Osteocyte (in vitro differentiated cells): ENCODE results near the gene HEPACAM2. TPM values are rescaled to one million over a fixed set of nuclear protein-coding genes. Genes with fewer than 3 reads are reported as not detected.

Source experiments
- DNase-seq: peaks from one replicate; pipeline ENCODE4 v3.0.0; 2021; ENCODE audit warnings: mixed read lengths; ENCODE audit not compliant: unreplicated experiment; ENCODE audit errors: extremely low spot score
- H3K27ac Mint-ChIP-seq: one replicate; pipeline ENCODE4 v1.8.0; 2021; ENCODE audit warnings: mild to moderate bottlenecking, mixed read lengths; ENCODE audit not compliant: unreplicated experiment
- H3K27me3 Mint-ChIP-seq: one replicate; pipeline ENCODE4 v1.8.0; 2021; ENCODE audit warnings: mixed read lengths; ENCODE audit not compliant: unreplicated experiment
- H3K36me3 Mint-ChIP-seq: one replicate; pipeline ENCODE4 v1.8.0; 2021; ENCODE audit warnings: mixed read lengths; ENCODE audit not compliant: unreplicated experiment
- H3K4me1 Mint-ChIP-seq: one replicate; pipeline ENCODE4 v1.8.0; 2021; ENCODE audit warnings: mixed read lengths; ENCODE audit not compliant: unreplicated experiment
- H3K4me3 Mint-ChIP-seq: one replicate; pipeline ENCODE4 v1.8.0; 2021; ENCODE audit warnings: mild to moderate bottlenecking, moderate library complexity, mixed read lengths; ENCODE audit not compliant: unreplicated experiment
- H3K9me3 Mint-ChIP-seq: one replicate; pipeline ENCODE4 v1.8.0; 2021; ENCODE audit warnings: mixed read lengths; ENCODE audit not compliant: unreplicated experiment
- total RNA-seq: library from RNA; stranded (reverse); gene quantifications from 2 replicates; pipeline ENCODE4 v1.2.1, GENCODE V29; 2021
- TF ChIP-seq, protein P1 (sequence below): fragments of 200-600 bp; sonication (generic); IDR thresholded peaks from 2 replicates; pipeline ENCODE4 v1.5.0; 2021; ENCODE audit warnings: antibody characterized with exemption, mild to moderate bottlenecking, moderate library complexity

The HEPACAM2 gene
- total RNA-seq, 1 donor from 2014 or later, result not detected

- TF ChIP-seq, protein P1, sequence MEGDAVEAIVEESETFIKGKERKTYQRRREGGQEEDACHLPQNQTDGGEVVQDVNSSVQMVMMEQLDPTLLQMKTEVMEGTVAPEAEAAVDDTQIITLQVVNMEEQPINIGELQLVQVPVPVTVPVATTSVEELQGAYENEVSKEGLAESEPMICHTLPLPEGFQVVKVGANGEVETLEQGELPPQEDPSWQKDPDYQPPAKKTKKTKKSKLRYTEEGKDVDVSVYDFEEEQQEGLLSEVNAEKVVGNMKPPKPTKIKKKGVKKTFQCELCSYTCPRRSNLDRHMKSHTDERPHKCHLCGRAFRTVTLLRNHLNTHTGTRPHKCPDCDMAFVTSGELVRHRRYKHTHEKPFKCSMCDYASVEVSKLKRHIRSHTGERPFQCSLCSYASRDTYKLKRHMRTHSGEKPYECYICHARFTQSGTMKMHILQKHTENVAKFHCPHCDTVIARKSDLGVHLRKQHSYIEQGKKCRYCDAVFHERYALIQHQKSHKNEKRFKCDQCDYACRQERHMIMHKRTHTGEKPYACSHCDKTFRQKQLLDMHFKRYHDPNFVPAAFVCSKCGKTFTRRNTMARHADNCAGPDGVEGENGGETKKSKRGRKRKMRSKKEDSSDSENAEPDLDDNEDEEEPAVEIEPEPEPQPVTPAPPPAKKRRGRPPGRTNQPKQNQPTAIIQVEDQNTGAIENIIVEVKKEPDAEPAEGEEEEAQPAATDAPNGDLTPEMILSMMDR, result no peak
- Mint-ChIP-seq H3K4me1 (peaks cover 9% of the 10 kb centered on the region), H3K27ac (no peak overlapping the region), H3K27me3 (peaks cover 2% of the 10 kb centered on the region), H3K4me3 (no peak overlapping the region), H3K9me3 (no peaks in the 10 kb centered on the region), H3K36me3 (no peaks in the 10 kb centered on the region)
- no peak for DNase-seq
These were observed 9.3 kb upstream of the HEPACAM2 start for GRCh38 chr7:93235541-93235940.

DNA sequence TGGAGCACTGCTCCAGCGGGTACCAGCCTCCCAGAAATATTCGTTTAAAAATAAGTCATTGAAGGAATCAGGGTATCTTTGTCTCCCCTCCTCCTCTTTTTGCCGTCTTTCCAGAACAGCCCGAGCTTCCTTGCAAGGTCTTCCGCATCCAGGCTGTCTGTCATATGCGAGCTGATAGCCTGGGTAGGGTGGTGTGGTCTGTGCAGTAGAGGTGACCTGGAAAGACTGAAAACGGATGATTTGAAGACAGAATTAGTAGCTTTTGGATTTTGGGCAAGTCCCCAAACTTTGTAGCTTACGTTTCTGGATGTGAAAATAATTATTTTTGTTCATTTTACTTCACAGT, 6.4 kb upstream of the HEPACAM2 start:
- no peak for DNase-seq
- peak overlapping the region; percentile 97 for H3K4me3 Mint-ChIP-seq
- peaks cover 9% of the 10 kb centered on the region for H3K4me1 Mint-ChIP-seq
- TF ChIP-seq, protein P1, result no peak
- peak overlapping the region; percentile 87 for H3K27ac Mint-ChIP-seq
- H3K36me3 Mint-ChIP-seq, result no peaks in the 10 kb centered on the region
- no peaks in the 10 kb centered on the region for H3K9me3 Mint-ChIP-seq
- peaks cover 21% of the 10 kb centered on the region for H3K27me3 Mint-ChIP-seq

GRCh38 chr7:93231799-93232672, 5.8 kb upstream of the HEPACAM2 start, which contains the start of gene VPS50:
VPS50 (plus strand) TSS chr7:93232366; CDS start chr7:93232468, 102 bp downstream.
- Mint-ChIP-seq H3K4me1 (peaks cover 9% of the 10 kb centered on the region), H3K4me3 (peak within 1 kb of the TSS; percentile 97), H3K9me3 (no peaks in the 10 kb centered on the region), H3K27ac (peak within 1 kb of the TSS; percentile 87), H3K36me3 (no peaks in the 10 kb centered on the region), H3K27me3 (peaks cover 27% of the 10 kb centered on the region)
- peak; percentile 96 for DNase-seq
- TF ChIP-seq, protein P1, result no peak

GRCh38 chr7:93231259-93231658, 5.0 kb upstream of the HEPACAM2 start:
- Mint-ChIP-seq H3K4me3 (peak overlapping the region; percentile 97), H3K4me1 (peaks cover 9% of the 10 kb centered on the region), H3K27ac (no peak overlapping the region)

GRCh38 chr7:93228302-93228701, 2.0 kb upstream of the HEPACAM2 start:
- Mint-ChIP-seq H3K27ac (no peak overlapping the region), H3K27me3 (peaks cover 51% of the 10 kb centered on the region), H3K4me1 (peaks cover 9% of the 10 kb centered on the region), H3K36me3 (no peaks in the 10 kb centered on the region), H3K4me3 (no peak overlapping the region), H3K9me3 (no peaks in the 10 kb centered on the region)
- TF ChIP-seq, protein P1, result peak; percentile 85
- DNase-seq, result no peak

More at GRCh38 chr7:93231259-93231658, 5.0 kb upstream of the HEPACAM2 start:
- DNase-seq, result no peak
- Mint-ChIP-seq H3K9me3 (no peaks in the 10 kb centered on the region), H3K27me3 (peaks cover 32% of the 10 kb centered on the region), H3K36me3 (no peaks in the 10 kb centered on the region)
- TF ChIP-seq, protein P1, result no peak
